DMS153 treated with DMSO at 0.1 percent for 48 hours (cell line): ENCODE data around the gene SDCBP2.

Experiments used
- DNase-seq: peaks from one replicate; lab custom pipeline; 2025; ENCODE audit not compliant: unreplicated experiment; lab: John Stamatoyannopoulos, UW

Gene SDCBP2

GRCh38 chr20:1298166-1298565, 30.8 kb downstream of the SDCBP2 start:
- no peak for DNase-seq

GRCh38 chr20:1297486-1297885, 31.5 kb downstream of the SDCBP2 start:
- no peak for DNase-seq

- no peak for DNase-seq
Observed at GRCh38 chr20:1296922-1297321, 32.0 kb downstream of the SDCBP2 start.

- no peak for DNase-seq
Observed at GRCh38 chr20:1296117-1296610, 32.8 kb downstream of the SDCBP2 start.

- no peak for DNase-seq
Observed at GRCh38 chr20:1295276-1295930, 33.5 kb downstream of the SDCBP2 start.

GRCh38 chr20:1294497-1294896, 34.4 kb downstream of the SDCBP2 start:
- no peak for DNase-seq

- DNase-seq: no peak
Observed at GRCh38 chr20:1293641-1294379, 35.1 kb downstream of the SDCBP2 start.

- DNase-seq: no peak
Observed at GRCh38 chr20:1292620-1293019, 36.3 kb downstream of the SDCBP2 start.

- no peak for DNase-seq
Observed at GRCh38 chr20:1291191-1291741, 37.7 kb downstream of the SDCBP2 start.

- DNase-seq: no peak
Observed at GRCh38 chr20:1287787-1288569, 41.0 kb downstream of the SDCBP2 start.

- no peak for DNase-seq
Observed at GRCh38 chr20:1287306-1287705, 41.6 kb downstream of the SDCBP2 start.

- no peak for DNase-seq
Observed at GRCh38 chr20:1286267-1287024, 42.5 kb downstream of the SDCBP2 start.

GRCh38 chr20:1283522-1284510, 45.1 kb downstream of the SDCBP2 start:
- no peak for DNase-seq

- DNase-seq: no peak
Observed at GRCh38 chr20:1282966-1283365, 46.0 kb downstream of the SDCBP2 start.

GRCh38 chr20:1281279-1282057, 47.5 kb downstream of the SDCBP2 start:
- DNase-seq: peak; percentile 85

- DNase-seq: no peak
Observed at GRCh38 chr20:1280195-1281102, 48.5 kb downstream of the SDCBP2 start.

- no peak for DNase-seq
Observed at GRCh38 chr20:1278993-1279392, 49.9 kb downstream of the SDCBP2 start.
